Cerebellar nuclear complex (tissue), 1 donor: Measurements from ENCODE around the gene YAP1.

Source experiments
- DNase-seq, 2 experiments: peaks; one replicate each; lab custom pipeline; 2025; lab: John Stamatoyannopoulos, UW

YAP1 gene

GRCh38 chr11:102109896-102110760 is at the start of gene YAP1:
YAP1 (plus strand) TSS chr11:102110447; CDS start chr11:102110849, 402 bp downstream.
- DNase-seq = no peak

- no peak for DNase-seq
These were observed 49.0 kb upstream of the YAP1 start for GRCh38 chr11:102061276-102061675.

GRCh38 chr11:102062106-102062505 is 48.1 kb upstream of the YAP1 start:
- DNase-seq = no peak

- no peak for DNase-seq
These were observed 45.9 kb upstream of the YAP1 start for GRCh38 chr11:102064316-102064715.

- DNase-seq = no peak
These were observed 39.5 kb upstream of the YAP1 start for GRCh38 chr11:102070766-102071165.

GRCh38 chr11:102071497-102072472 is 38.5 kb upstream of the YAP1 start:
- no peak for DNase-seq

- DNase-seq = no peak
These were observed 37.0 kb upstream of the YAP1 start for GRCh38 chr11:102073253-102073652.

GRCh38 chr11:102079625-102080024 is 30.6 kb upstream of the YAP1 start:
- no peak for DNase-seq

- DNase-seq = no peak
These were observed 28.9 kb upstream of the YAP1 start for GRCh38 chr11:102081313-102081712.

- no peak for DNase-seq
These were observed 24.2 kb upstream of the YAP1 start for GRCh38 chr11:102085864-102086551.

GRCh38 chr11:102097186-102097585 is 13.1 kb upstream of the YAP1 start:
- no peak for DNase-seq

GRCh38 chr11:102099755-102100154 is 10.5 kb upstream of the YAP1 start:
- no peak for DNase-seq

- no peak for DNase-seq
These were observed 1.4 kb upstream of the YAP1 start for GRCh38 chr11:102108734-102109440.

- no peak for DNase-seq
These were observed 439 bp downstream of the YAP1 start for GRCh38 chr11:102110761-102111010.

GRCh38 chr11:102111011-102111786 is 952 bp downstream of the YAP1 start:
- DNase-seq = no peak

- DNase-seq = no peak
These were observed 1.7 kb downstream of the YAP1 start for GRCh38 chr11:102111787-102112508.

- DNase-seq = no peak
These were observed 2.2 kb downstream of the YAP1 start for GRCh38 chr11:102112509-102112821.

- no peak for DNase-seq
These were observed 3.8 kb downstream of the YAP1 start for GRCh38 chr11:102114032-102114431.

GRCh38 chr11:102115557-102115956 is 5.3 kb downstream of the YAP1 start:
- no peak for DNase-seq

- no peak for DNase-seq
These were observed 6.4 kb downstream of the YAP1 start for GRCh38 chr11:102116453-102117205.
